ENCODE results near the gene SMARCA4.

Gene SMARCA4

DNA sequence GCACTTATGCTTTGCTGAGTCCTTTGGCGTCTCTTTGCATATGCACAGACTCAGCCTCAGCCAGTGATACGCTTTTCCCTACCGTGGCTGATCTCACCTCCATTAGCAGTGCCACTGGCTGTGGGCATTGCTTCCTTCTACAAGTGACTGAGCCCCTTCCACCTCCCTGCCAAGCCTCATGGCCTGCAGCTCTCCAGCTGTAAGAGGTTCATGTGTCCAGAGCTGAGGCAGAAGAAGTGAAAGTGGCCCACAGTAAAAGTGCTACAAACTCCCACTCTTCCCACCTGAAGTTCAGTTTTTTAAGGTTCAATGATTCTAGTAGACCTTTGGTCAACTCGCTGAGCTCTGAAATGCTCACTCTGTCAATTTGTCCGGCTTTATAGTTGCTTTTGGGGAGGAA lies 44.7 kb downstream of the SMARCA4 start:
- DNase-seq (ENCODE audit: extremely low spot score, insufficient read length, low read depth) (no peak), FAIRE-seq (no peak)

GRCh38 chr19:11007385-11007784 lies 46.6 kb downstream of the SMARCA4 start:
- no peak for FAIRE-seq
- DNase-seq (ENCODE audit: extremely low spot score, insufficient read length, low read depth): no peak

GRCh38 chr19:11007962-11008532 lies 47.2 kb downstream of the SMARCA4 start:
- FAIRE-seq (no peak), DNase-seq (ENCODE audit: extremely low spot score, insufficient read length, low read depth) (no peak)

GRCh38 chr19:11010041-11010440 lies 49.2 kb downstream of the SMARCA4 start:
- no peak for FAIRE-seq
- DNase-seq (ENCODE audit: extremely low spot score, insufficient read length, low read depth): no peak

- DNase-seq (ENCODE audit: extremely low spot score, insufficient read length, low read depth) (no peak), FAIRE-seq (no peak)
Observed at GRCh38 chr19:11012507-11012906, 51.7 kb downstream of the SMARCA4 start.

GRCh38 chr19:11013771-11014170 lies 52.9 kb downstream of the SMARCA4 start:
- FAIRE-seq (no peak), DNase-seq (ENCODE audit: extremely low spot score, insufficient read length, low read depth) (no peak)

DNA sequence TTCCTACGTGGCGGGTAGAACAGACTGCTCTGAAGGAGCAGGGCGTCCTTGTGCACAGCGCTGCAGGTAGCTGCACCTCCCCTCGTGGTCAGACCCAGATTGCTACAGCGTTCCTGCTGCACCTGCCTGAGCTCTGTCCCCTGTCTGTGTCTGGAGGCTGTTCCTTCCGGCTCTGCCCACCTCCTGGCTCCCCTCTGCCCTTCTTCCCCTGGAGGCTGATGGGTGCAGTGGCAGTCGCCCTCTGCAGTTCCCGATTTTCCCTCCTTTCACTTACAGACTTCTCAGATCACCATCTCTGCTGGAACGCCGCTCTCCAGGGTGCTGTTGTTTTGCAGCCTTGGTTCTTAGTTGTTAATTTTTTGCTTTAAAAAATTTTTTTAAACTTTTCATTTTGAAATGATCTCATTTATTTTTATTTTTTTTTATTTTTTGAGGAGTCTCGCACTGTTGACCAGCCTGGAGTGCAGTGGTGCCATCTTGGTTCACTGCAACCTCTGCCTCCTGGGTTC lies 53.6 kb downstream of the SMARCA4 start:
- no peak for FAIRE-seq

DNA sequence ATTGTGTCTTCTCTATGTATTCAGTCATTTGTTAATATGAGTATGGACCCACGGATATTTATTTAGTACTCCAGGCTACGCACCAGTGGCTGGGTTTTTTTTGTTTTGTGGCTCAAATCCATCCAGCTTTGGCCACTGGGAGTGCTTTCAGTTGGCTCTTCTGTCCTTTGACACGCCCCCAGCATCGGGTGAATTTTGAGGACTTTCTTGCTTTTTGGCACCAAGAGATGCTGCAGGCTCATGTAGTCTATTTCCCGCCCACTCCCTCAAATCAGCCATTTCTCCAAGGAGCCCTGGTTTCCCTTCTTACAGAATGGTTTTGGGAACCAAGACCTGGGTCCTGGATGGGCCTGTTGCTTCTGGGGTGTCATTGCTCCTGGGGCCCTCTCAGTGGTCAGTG lies 55.8 kb downstream of the SMARCA4 start:
- FAIRE-seq: no peak
- DNase-seq (ENCODE audit: extremely low spot score, insufficient read length, low read depth): no peak

More for the DNA sequence above, 53.6 kb downstream of the SMARCA4 start:
- DNase-seq (ENCODE audit: extremely low spot score, insufficient read length, low read depth): no peak

DNA sequence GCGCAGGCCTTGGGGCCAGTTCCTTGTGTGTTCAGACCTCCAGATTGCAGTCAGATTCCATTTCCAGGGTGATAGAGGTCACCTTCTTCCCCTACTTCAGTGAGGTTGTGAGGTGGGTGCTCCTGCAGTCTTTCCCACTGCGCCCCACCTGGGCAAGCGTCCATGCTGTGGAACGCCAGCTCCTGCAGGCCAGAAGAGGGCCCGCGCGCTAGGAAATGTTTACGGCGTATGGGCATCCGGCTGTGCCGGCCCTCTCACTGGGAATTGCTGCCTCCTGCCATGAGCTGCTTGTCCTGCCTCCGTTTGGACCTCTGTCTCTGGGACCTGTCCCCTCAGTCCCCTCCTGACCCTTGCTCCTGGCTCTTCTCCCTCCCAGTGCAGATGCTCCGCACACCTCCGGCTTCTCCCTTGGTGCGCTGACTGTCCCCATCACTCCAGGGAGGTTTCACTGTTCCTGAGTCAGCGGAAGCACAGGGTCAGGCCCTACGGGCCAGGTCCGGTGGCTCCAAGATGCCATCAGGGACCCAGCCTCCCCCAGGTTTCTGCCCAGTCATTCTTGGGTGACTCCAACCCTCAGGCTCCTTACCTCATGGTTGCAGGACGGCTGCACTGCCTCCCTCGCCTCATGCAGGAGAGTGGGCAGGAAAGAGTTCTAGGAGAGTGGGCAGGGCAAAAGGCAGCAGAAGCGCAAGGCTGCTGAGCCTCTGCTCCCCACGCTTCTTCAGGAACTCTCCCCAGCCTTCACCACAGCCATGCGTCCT lies 56.6 kb downstream of the SMARCA4 start:
- FAIRE-seq (no peak), DNase-seq (ENCODE audit: extremely low spot score, insufficient read length, low read depth) (no peak)

DNA sequence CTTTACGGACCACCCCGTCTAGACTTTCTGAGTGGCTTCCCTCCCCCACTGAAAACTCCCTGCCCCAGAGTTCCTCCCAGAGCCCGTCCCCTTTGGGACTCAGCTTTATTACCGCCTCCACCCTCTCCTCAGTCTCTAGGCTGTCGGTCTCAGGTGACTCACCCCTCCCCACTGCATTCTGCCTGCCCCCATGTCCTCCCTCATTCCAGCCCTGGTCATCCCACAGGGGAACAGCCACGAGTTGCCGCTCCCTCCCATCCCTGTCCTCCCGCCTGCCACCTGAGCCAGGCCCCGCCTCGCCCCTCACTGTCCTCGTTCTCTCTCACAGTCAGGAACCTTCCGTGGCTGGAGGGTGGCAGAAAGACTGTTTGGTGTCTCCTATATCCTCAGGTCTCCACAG lies 57.3 kb downstream of the SMARCA4 start:
- FAIRE-seq (no peak), DNase-seq (ENCODE audit: extremely low spot score, insufficient read length, low read depth) (no peak)

- FAIRE-seq (no peak), DNase-seq (ENCODE audit: extremely low spot score, insufficient read length, low read depth) (no peak)
Observed at GRCh38 chr19:11018763-11019162, 57.9 kb downstream of the SMARCA4 start.

GRCh38 chr19:11019262-11019661 lies 58.4 kb downstream of the SMARCA4 start:
- FAIRE-seq (no peak), DNase-seq (ENCODE audit: extremely low spot score, insufficient read length, low read depth) (no peak)

GRCh38 chr19:11019824-11020223 lies 59.0 kb downstream of the SMARCA4 start:
- FAIRE-seq: no peak

DNA sequence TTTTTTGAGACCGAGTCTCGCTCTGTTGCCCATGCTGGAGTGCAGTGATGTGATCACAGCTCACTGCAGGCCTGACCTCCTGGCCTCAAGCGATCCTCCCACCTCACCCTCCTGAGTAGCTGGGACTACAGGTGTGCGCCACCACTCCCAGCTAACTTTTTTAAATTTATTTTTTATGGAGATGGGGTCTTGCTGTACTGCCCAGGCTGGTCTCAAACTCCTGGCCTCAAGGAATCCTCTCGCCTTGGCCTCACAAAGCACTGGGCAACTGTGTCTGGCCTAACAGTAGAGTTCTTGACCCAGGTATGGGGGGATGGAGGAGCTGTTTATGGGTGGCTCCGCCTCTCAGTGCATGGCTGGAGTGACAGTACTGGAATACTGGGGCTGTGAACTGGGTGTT lies 59.6 kb downstream of the SMARCA4 start:
- no peak for DNase-seq (ENCODE audit: extremely low spot score, insufficient read length, low read depth)
- FAIRE-seq: no peak

More at GRCh38 chr19:11019824-11020223, 59.0 kb downstream of the SMARCA4 start:
- DNase-seq (ENCODE audit: extremely low spot score, insufficient read length, low read depth): no peak

- FAIRE-seq (no peak), DNase-seq (ENCODE audit: extremely low spot score, insufficient read length, low read depth) (no peak)
Observed at GRCh38 chr19:11020982-11021759, 60.3 kb downstream of the SMARCA4 start.

DNA sequence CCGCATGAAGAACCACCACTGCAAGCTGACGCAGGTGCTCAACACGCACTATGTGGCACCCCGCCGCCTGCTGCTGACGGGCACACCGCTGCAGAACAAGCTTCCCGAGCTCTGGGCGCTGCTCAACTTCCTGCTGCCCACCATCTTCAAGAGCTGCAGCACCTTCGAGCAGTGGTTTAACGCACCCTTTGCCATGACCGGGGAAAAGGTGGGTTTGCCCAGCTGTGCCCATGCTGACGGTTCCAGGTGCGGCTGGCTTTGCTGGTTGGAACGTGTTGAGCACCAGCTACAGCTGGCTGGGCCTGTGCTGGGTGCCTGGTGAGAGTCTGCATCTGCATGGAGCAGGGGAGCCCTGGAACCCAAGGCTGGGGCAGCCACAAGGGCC lies 60.9 kb downstream of the SMARCA4 start:
- no peak for FAIRE-seq
- no peak for DNase-seq (ENCODE audit: extremely low spot score, insufficient read length, low read depth)

GRCh38 chr19:11023016-11023415 lies 62.2 kb downstream of the SMARCA4 start:
- no peak for FAIRE-seq
- DNase-seq (ENCODE audit: extremely low spot score, insufficient read length, low read depth): no peak

GRCh38 chr19:11023710-11024109 lies 62.9 kb downstream of the SMARCA4 start:
- FAIRE-seq (no peak), DNase-seq (ENCODE audit: extremely low spot score, insufficient read length, low read depth) (no peak)

DNA sequence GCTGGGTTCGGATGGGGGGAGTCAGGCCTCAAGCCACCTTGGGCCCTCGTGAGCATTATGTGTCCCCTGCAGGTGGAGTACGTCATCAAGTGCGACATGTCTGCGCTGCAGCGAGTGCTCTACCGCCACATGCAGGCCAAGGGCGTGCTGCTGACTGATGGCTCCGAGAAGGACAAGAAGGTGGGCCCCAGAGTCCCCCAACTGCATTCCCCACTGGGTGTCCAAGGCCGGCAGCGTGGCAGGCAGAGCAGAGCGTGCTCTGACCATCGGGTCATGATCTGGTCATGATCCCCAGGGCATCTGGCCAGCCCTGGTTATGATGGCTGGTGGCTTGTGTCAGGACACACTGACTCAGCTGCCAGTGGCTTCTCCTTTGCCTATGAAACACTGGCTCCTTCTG lies 63.4 kb downstream of the SMARCA4 start:
- FAIRE-seq (no peak), DNase-seq (ENCODE audit: extremely low spot score, insufficient read length, low read depth) (no peak)

GRCh38 chr19:11025006-11025405 lies 64.2 kb downstream of the SMARCA4 start:
- DNase-seq (ENCODE audit: extremely low spot score, insufficient read length, low read depth) (no peak), FAIRE-seq (no peak)

DNA sequence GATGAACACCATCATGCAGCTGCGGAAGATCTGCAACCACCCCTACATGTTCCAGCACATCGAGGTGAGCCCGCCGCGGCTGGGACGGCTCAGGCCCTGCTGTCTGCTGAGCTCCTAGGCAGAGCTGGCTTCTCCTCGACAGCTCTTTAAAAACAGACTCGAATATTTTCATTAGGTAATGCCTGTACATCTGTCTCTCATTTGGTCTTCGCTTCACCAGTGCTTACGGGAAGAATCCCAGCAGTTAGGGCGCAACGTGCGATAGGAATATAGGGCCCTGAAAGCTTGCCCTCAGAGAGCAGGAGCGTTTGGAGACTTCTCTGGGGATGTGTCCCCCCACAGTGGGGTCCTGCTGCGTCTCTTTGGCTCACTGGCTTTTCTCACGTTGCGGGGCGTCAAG lies 64.6 kb downstream of the SMARCA4 start:
- DNase-seq (ENCODE audit: extremely low spot score, insufficient read length, low read depth): no peak
- FAIRE-seq: no peak

All from GM18507 (cell line).